Adrenal gland (tissue), 12 donors: ENCODE data around the gene TMEM231. TPM values are rescaled to one million over a fixed set of nuclear protein-coding genes. Genes with fewer than 3 reads are reported as not detected.

ENCODE experiments used
- DNase-seq, 7 donors: peaks; one replicate each; pipeline ENCODE4 v3.0.0-alpha.2; 2019 to 2020
- H3K27ac ChIP-seq, 5 donors: fragments of 200-600 bp; sonication (generic) in 4 of 5; 1 replicate in 3 of 5; 2 replicates in 2 of 5; pipeline versions ENCODE4 v1.5.1 to v1.8.0; 2016 to 2020; ENCODE audit warnings: mild to moderate bottlenecking in 1 of 5
- H3K27me3 ChIP-seq: fragments of 200-600 bp; 2 replicates; pipeline ENCODE4 v1.8.0; 2021
- H3K36me3 ChIP-seq, 2 donors: fragments of 200-600 bp; replicated peaks in 1 of 2; 1 replicate in 1 of 2; 2 replicates in 1 of 2; pipeline versions ENCODE4 v1.5.1 to v1.8.0; 2018 to 2022
- H3K4me1 ChIP-seq, 2 donors: fragments of 200-600 bp; replicated peaks in 1 of 2; 1 replicate in 1 of 2; 2 replicates in 1 of 2; pipeline versions ENCODE4 v1.5.1 to v1.8.0; 2018 to 2021
- H3K4me3 ChIP-seq, 4 donors: fragments of 200-600 bp; sonication (generic) in 3 of 4; one replicate each; pipeline ENCODE4 v1.5.1; 2016 to 2018
- H3K9me3 ChIP-seq, 3 donors: fragments of 200-600 bp; sonication (generic) in 1 of 3; replicated peaks in 1 of 3; 1 replicate in 2 of 3; 2 replicates in 1 of 3; pipeline versions ENCODE4 v1.5.1 to v1.8.0; 2016 to 2021
- POLR2A ChIP-seq, 2 donors: fragments of 450-650 bp; IDR thresholded peaks; one replicate each; pipeline ENCODE4 v1.6.1; 2017; ENCODE audit warnings: antibody characterized with exemption in 2 of 2, mild to moderate bottlenecking in 2 of 2, moderate library complexity in 1 of 2
- WGBS, 4 donors: extraction: QIAGEN DNeasy Blood & Tissue Kit in 2 of 4; methylation state at CpG; one replicate each; pipeline versions ENCODE4 v1.1.5 to v1.1.7; 2013 to 2017; 5-methylcytosine and 5-hydroxymethylcytosine counted together
- intact Hi-C, 2 donors: fragments of 100-400 bp; cut with DNase I; formaldehyde crosslinking; loops; one replicate each; pipeline versions ENCODE4 v1.14.1 to v1.15.0; 2022 to 2023
- polyA plus RNA-seq, 3 donors: library from polyadenylated mRNA; stranded (reverse); fragments of 200-250 nt in 2 of 3; fragments of 350-450 nt in 1 of 3; fragmentation: Illumina TruSeq in 1 of 3; extraction: RNeasy Lipid Tissue Mini Kit (QIAGEN cat#74804) in 1 of 3; gene quantifications; one replicate each; pipeline ENCODE4 v1.2.3, GENCODE V29; 2013 to 2014
- total RNA-seq, 9 donors: library from RNA; depleted of rRNA in 4 of 9; stranded (reverse); fragments of >200 nt in 4 of 9; fragments of 120-200 nt in 1 of 9; fragmentation: NEBNext Ultra II Directional in 1 of 9; extraction: Animal tissue kit (Norgen Biotek cat#: 25700) in 1 of 9; gene quantifications; one replicate each; pipeline versions ENCODE4 v1.1.0 to v1.2.4, GENCODE V29; 2013 to 2023
- TF ChIP-seq, protein P1 (sequence below), 6 experiments: fragments of 450-650 bp in 4 of 6; fragments of 200-600 bp in 2 of 6; sonication (generic) in 1 of 6; IDR thresholded peaks; 1 replicate in 5 of 6; 2 replicates in 1 of 6; pipeline versions ENCODE4 v1.5.1 to v1.8.0; 2016 to 2021; ENCODE audit warnings: antibody characterized with exemption in 6 of 6, mild to moderate bottlenecking in 2 of 6, moderate library complexity in 1 of 6
- donor health status: healthy with polysubstance abuse.
- donor health status: Bipolar disorder and iron deficiency.
- donor health status: DM: yes; HTN: yes; CAD: no.
- donor health status: DM: no; HTN: no; CAD: no.
- donor health status: DM: no; HTN: no; CAD: no.
- donor health status: DM: yes; HTN: yes; CAD: no.

The TMEM231 gene
- total and polyA plus RNA-seq, 12 donors = 2.8 to 13.4 (median 7.9) TPM

DNA sequence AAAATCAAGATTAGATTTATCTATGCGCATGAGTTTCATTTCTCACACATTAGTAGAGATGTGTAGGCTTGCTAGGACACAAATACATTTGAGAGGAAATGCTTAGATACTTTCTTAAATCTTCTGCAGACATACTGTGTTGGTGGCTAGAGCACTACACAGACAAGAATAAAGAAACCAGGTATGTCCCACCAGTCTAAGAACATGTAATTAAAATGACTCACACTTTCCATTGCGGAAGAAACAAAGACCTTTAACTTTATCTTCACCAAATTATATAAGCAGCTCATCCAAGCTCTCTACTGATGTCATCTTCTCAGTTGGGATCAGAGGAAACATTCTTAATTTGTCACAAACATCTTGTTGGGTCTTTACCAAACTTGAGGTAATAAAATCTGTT is 22.7 kb upstream of the TMEM231 start:
- TF ChIP-seq POLR2A (IDR thresholded peaks at IDR 0.05) = no peak
- TF ChIP-seq, protein P1, sequence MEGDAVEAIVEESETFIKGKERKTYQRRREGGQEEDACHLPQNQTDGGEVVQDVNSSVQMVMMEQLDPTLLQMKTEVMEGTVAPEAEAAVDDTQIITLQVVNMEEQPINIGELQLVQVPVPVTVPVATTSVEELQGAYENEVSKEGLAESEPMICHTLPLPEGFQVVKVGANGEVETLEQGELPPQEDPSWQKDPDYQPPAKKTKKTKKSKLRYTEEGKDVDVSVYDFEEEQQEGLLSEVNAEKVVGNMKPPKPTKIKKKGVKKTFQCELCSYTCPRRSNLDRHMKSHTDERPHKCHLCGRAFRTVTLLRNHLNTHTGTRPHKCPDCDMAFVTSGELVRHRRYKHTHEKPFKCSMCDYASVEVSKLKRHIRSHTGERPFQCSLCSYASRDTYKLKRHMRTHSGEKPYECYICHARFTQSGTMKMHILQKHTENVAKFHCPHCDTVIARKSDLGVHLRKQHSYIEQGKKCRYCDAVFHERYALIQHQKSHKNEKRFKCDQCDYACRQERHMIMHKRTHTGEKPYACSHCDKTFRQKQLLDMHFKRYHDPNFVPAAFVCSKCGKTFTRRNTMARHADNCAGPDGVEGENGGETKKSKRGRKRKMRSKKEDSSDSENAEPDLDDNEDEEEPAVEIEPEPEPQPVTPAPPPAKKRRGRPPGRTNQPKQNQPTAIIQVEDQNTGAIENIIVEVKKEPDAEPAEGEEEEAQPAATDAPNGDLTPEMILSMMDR (IDR thresholded peaks at IDR 0.05) = no peak
- intact Hi-C loops = no loop called here
- H3K36me3 ChIP-seq = peaks cover 0 to 53% of the 10 kb centered on the region in 2 donors
- no peak overlapping the region for H3K4me3 ChIP-seq
- DNase-seq = no peak
- 79 to 85% (median 80%) methylated on average over 2 of the region's 2 CpGs for WGBS, 4 donors
- no peaks in the 10 kb centered on the region for H3K9me3 ChIP-seq
- H3K27ac ChIP-seq = no peak overlapping the region
- H3K27me3 ChIP-seq = no peaks in the 10 kb centered on the region
- H3K4me1 ChIP-seq = peaks cover 0 to 3% of the 10 kb centered on the region in 2 donors

DNA sequence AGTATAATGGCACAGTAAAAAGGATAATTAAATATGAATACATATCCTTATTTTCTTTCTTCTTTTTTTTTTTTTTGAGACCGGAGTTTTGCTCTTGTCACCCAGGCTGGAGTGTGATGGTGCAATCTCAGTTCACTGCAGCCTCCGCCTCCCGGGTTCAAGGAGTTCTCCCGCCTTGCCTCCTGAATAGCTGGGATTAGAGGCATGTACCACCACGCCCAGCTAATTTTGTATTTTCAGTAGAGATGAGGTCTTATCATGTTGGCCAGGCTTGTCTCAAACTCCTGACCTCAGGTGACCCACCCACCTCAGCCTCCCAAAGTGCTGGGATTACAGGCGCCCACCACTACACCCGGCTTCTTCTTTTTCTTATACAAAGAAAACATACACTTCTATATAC is 22.2 kb upstream of the TMEM231 start:
- DNase-seq = no peak
- H3K4me1 ChIP-seq = peaks cover 0 to 8% of the 10 kb centered on the region in 2 donors
- no peaks in the 10 kb centered on the region for H3K27me3 ChIP-seq
- WGBS, 4 donors = 92 to 98% (median 94%) methylated on average over 7 of the region's 7 CpGs
- H3K4me3 ChIP-seq = no peak overlapping the region
- TF ChIP-seq, protein P1 (IDR thresholded peaks at IDR 0.05) = no peak
- TF ChIP-seq POLR2A (IDR thresholded peaks at IDR 0.05) = no peak
- no peak overlapping the region for H3K27ac ChIP-seq
- peaks cover 0 to 59% of the 10 kb centered on the region in 2 donors for H3K36me3 ChIP-seq
- intact Hi-C loops = no loop called here
- no peaks in the 10 kb centered on the region for H3K9me3 ChIP-seq

DNA sequence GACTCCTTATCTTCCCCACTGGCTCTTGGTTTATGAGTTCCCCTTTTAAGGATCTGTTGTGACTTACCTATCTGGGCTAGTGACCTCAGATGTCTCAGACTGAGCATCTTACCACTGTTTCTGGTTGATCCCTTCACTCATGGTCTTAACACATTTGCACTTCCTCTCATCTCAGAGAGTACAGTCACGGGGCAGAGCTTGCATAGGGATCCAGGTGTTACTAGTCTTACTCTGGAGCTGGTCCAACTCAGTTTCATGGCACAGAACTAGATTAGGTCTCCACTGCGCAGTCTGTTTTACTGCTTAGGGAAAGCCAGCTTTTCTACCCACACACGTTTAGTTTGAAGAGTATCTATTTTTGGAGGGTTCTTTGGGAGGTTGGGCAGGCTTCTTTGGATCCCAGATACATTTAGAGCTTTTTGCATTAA is 20.3 kb upstream of the TMEM231 start:
- TF ChIP-seq POLR2A (IDR thresholded peaks at IDR 0.05) = no peak
- TF ChIP-seq, protein P1 (IDR thresholded peaks at IDR 0.05) = no peak
- Histone ChIP-seq H3K4me1 (peaks cover 0 to 21% of the 10 kb centered on the region in 2 donors), H3K9me3 (no peaks in the 10 kb centered on the region), H3K27me3 (no peaks in the 10 kb centered on the region), H3K36me3 (peaks cover 0 to 76% of the 10 kb centered on the region in 2 donors), H3K4me3 (no peak overlapping the region), H3K27ac (no peak overlapping the region)
- WGBS, 4 donors = 64 to 90% (median 68%) methylated on average over 3 of the region's 3 CpGs
- intact Hi-C loops = no loop called here
- no peak for DNase-seq

DNA sequence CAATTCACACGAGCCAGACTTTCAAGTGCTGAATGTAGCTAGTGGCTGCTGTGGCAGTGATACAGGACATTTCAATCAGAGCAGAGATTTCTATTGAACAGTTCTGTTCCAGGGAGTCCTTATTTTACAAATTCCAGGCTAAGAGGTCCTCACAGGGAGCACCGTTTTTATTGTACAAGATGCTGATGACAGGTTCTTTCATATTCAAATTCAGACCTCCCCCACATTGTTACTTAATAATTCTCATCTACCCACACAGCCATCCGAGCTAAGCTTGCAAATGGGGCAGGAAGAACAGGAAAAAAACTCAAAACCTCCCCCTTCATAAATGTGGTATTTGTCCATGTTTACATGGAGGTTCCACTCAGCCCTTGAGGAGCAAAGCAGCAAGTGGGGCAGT is 19.9 kb upstream of the TMEM231 start:
- TF ChIP-seq POLR2A (IDR thresholded peaks at IDR 0.05) = no peak
- TF ChIP-seq, protein P1 (IDR thresholded peaks at IDR 0.05) = no peak
- no peaks in the 10 kb centered on the region for H3K9me3 ChIP-seq
- H3K4me3 ChIP-seq = no peak overlapping the region
- WGBS, 4 donors = 70 to 82% (median 74%) methylated on average over 3 of the region's 3 CpGs
- no peaks in the 10 kb centered on the region for H3K27me3 ChIP-seq
- H3K4me1 ChIP-seq = peaks cover 0 to 26% of the 10 kb centered on the region in 2 donors
- intact Hi-C loops = no loop called here
- DNase-seq = no peak
- H3K27ac ChIP-seq = no peak overlapping the region
- H3K36me3 ChIP-seq = peaks cover 0 to 76% of the 10 kb centered on the region in 2 donors
